ENCODE data around the gene IFIT5.
A peak's percentile ranks its signal among the peaks of the same experiment; 100 is the strongest.
"Not testable (repeated sequence)": the region's sequence is repeated elsewhere in the genome, so short reads cannot be mapped to it uniquely, and the experiment has no call there.

The IFIT5 gene

DNA sequence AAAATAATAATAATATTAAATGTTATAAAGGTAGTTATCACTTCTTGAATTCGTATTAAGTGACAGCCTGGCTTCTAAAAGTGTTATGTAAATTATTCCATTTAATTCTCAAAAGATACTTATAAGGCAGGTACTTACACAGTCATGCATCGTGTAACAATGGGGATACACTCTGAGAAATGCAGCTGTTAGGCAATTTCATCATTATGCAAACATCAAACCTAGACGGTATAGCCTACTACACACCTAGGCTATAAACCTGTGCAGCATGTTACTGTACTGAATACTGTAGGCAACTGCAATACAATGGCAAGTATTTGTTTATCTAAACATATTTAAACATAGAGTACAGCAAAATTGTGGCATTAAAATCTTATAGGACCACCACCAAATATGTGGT, 20.5 kb upstream of the IFIT5 start:
- DNase-seq: no peak

DNA sequence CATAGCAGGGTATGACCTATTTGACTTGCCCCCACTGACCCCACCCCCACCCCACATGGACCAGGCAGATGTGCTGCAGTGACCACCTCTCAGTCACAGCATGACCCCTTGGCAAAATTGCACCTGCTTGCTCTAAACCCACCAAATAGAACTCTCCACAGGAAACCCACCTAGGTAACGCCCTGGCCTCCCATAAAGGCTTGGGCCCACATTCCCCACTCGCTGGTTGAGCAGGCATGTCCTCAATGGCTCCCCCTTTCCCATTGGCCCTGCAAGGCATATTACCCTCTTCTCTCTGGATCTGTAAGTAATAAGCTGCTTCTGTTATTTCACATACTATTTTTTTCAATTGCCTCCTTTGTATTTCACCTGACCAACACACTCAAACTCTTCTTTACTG, 19.2 kb upstream of the IFIT5 start:
- no peak for DNase-seq

DNA sequence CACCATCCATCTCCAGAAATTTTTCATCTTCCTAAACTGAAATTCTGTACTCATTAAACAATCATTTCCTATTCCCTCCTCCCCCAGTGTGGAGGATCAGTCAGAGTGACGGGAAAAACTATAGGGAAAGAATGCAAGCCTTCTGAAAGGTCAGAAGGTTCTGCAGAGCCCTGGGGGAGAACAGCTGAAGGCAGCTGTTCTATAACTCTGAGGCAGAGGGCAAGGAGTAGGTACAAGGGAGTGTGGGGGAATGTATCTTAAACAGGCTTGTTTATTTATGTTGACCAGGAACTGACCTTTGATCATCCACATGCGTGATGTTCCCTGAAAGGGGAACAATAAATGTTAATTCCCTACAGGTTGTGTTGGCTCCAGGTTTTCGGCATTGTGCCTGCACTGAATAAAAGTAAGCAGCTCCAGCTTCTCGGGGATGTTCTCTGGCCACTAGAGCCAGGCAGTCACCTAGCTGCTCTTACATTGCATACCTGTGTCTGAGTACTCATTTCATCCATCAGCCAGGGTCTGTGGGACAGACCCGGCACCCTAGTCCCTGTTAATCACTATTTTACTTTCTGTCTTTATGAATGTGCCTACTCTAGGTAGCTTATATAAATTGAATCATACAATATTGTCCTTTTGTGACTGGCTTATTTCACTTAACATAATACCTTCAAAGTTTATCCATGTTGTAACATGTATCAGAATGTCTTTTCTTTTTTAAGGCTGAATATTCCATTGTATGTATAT, 16.2 kb upstream of the IFIT5 start:
- no peak for DNase-seq

DNA sequence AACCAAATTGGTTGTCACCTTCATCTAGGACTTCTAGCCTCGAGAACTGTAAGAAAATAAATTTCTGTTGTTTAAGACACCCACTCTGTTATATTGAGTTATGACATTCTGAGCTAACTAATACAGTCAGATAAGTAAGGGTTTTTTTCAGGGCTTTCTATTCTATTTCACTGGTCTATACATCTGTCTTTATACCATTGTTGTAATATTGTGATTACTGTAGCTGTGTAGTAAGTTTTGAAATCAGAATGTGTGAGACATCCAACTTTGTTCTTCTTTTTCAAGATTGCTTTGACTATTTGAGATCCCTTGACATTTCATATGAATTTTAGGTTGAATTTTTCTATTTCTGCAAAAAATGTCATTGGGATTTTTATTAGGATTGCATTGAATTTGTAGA, 14.4 kb upstream of the IFIT5 start:
- no peak for DNase-seq

DNA sequence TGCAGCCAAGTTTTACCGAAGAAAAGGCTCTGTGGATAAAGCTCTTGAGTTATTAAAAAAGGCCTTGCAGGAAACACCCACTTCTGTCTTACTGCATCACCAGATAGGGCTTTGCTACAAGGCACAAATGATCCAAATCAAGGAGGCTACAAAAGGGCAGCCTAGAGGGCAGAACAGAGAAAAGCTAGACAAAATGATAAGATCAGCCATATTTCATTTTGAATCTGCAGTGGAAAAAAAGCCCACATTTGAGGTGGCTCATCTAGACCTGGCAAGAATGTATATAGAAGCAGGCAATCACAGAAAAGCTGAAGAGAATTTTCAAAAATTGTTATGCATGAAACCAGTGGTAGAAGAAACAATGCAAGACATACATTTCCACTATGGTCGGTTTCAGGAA, 11.3 kb upstream of the IFIT5 start:
- DNase-seq: no peak

DNA sequence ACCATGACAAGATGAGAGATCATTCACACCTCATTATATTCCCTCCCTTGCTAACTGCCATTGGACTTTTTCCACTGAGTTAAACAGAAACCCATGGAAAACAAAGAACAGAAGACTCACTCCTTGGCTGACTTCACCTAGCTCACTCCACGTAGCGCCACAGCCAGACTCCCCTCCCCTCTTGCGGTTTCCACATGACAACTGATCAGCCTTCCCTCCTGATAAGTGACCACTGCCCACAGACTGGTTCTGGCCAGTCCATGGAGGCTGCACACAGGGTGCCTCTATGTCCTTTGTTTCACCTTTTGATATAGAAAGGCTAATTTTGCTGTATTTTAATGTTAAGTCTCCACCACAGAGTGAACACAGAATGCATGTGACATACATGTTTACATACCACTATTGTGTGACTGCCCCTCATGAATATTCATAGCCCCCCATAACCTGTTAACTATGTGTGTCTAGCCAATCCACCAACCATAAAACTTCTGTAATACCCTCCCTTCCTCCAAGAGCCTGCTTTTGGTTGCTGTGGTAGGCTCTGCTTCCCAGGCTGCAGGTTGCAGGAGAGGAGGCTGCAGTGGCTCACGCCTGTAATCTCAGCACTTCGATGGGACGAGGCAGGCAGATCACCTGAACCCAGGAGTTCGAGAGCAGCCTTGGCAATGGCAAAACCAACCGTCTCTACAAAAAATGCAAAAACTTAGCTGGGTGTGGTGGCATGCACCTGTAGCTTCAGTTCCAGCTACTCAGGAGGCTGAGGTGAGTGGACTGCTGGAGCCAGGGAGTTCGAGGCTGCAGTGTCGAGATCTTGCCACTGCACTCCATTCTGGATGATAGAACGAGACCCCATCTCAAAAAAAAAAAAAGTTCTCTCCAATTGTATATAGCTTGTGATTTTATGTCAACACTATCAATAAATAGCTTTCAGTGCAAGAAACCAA, 10.0 kb upstream of the IFIT5 start:
- DNase-seq: no peak

DNA sequence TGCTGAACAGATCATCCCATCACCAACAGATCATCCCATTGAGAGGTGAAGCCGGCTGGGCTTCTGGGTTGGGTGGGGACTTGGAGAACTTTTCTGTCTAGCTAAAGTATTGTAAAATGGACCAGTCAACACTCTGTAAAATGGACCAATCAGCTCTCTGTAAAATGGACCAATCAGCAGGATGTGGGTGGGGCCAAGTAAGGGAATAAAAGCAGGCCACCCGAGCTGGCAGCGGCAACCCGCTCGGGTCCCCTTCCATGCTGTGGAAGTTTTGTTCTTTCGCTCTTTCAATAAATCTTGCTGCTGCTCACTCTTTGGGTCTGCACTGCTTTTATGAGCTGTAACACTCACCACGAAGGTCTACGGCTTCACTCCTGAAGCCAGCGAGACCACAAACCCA, 8.2 kb upstream of the IFIT5 start:
- DNase-seq: not testable (repeated sequence)

DNA sequence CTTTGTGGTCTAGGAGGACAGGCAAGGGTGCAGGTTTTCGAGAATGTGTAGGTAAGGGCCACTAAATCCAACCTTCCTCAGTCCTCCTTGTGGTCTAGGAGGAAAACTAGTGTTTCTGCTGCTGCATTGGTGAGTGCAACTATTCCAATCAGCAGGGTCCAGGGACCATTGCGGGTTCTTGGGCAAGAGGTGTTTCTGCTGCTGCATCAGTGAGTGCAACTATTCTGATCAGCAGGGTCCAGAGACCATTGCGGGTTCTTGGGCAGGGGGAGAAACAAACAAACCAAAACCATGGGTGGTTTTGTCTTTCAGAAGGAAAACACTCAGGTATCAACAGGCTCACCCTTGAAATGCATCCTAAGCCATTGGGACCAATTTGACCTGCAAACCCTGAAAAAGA, 6.6 kb upstream of the IFIT5 start:
- not testable (repeated sequence) for DNase-seq

DNA sequence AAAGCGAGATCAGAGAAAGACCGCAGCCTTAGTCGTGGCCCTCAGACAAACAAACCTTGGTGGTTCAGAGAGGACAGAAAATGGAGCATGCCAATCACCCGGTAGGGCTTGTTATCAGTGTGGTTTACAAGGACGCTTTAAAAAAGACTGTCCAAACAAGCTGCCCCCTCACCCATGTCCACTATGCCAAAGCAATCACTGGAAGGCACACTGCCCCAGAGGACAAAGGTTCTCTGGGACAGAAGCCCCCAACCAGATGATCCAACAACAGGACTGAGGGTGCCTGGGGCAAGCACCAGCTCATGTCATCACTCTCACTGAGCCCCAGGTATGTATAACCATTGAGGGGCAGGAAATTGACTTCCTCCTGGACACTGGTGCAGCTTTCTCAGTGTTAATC, 5.1 kb upstream of the IFIT5 start:
- DNase-seq: not testable (repeated sequence)

DNA sequence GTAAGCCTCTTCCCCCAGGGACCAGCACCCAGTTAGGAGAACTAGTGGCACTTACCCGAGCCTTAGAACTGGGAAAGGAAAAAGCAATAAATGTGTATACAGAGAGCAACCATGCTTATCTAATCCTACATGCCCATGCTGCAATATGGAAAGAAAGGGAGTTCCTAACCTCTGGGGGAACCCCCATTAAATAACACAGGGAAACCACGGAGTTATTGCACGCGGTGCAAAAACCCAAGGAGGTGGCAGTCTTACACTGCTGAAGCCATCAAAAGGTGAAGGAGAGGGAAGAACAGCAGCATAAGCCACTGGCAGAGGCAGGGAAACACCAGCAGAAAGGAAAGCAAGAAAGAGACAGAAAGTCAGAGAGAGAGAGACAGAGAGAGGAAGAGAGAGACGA, 3.8 kb upstream of the IFIT5 start:
- DNase-seq: not testable (repeated sequence)

DNA sequence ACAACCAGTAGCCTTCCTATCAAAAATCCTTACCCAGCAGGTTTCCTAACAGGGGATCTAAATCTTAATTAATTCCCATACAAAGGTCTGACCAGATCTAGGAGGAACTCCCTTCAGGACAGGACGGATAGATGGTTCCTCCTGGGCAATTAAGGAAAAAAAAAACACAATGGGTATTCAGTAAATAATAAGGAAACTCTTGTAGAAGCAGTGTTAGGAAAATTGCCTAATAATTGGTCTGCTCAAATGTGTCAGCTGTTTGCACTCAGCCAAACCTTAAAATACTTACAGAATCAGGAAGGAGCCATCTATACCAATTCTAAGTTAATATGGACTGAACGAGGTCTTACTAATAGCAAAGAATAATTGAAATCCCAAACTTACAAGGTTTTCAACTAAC, 3.2 kb upstream of the IFIT5 start:
- not testable (repeated sequence) for DNase-seq

DNA sequence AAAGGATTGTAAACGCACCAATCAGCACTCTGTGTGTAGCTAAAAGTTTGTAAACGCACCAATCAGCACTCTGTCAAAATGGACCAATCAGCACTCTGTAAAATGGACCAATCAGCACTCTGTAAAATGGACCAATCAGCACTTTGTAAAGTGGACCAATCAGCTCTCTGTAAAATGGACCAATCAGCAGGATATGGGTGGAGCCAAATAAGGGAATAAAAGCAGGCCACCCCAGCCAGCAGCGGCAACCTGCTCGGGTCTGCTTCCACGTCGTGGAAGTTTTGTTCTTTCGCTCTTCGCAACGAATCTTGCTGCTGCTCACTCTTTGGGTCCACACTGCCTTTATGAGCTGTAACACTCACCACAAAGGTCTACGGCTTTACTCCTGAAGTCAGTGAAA, 2.1 kb upstream of the IFIT5 start:
- peak; percentile 14 for DNase-seq

DNA sequence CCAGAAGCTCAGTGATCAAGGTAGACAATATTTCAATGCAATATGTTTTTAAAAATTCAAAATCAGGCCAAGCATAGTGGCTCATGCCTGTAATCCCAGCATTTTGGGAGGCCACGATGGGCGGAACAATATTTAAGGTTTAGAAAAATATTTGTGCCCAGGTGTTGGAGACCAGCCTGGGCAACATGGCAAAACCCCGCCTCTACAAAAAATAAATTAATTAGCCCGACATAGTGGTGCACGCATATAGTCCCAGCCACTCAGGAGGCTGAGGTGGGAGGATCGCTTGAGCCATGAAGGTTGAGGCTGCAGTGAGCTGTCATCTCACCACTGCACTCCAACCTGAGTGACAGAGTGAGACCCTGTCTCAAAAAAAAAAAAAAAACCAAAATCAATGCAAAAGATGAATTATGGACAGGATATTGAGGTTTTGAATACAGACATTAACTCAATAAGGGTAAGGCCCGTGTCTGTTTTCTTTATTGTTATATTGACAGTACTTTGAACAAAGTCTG, 913 bp upstream of the IFIT5 start:
- DNase-seq: no peak

DNA sequence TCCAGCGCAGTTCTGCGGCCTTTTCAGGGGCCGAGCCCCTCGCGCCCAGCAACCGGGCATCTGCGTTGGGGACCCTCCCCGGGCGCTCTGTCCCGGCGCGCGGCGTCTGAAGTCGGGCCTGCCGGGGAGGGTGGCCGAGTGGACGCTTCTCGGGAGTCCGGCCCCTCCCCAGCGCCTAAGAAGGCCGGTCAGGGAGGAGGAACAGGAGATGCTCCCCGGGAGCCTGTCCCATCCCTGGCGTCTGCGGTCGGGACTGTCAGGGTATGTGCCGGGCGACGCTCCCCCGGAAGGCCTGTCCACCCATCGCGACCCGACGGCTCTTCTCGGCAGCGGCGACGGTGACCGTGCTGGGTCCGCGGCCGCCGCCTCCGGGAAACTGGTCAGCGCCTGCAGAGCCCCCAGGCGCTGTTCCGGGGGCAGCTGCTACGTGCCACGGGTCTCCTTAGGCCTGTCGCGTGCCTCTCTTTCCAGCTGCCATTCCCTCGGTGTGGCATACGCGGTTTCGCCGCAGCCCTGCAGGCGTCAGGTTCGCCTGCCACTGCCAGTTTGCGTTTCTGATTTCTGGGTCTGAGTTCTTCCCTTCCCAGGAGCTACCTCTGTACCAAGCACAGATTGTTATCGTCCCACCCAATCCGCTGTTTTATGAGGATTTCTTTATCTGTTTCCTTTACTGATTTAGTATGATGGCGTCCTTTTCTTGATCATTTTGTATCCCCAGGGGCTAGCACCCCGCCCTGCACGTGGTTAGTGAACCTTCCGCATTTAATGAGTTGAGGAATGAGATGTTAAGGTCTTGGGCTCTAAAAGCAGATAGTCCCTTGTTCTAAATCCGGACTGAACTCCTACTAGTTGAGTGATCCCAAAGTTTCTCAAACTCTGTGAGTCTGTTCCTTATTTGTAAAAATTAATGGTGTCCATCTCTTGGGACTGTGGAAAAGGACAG, 782 bp downstream of the IFIT5 start:
- DNase-seq: peak; percentile 45

DNA sequence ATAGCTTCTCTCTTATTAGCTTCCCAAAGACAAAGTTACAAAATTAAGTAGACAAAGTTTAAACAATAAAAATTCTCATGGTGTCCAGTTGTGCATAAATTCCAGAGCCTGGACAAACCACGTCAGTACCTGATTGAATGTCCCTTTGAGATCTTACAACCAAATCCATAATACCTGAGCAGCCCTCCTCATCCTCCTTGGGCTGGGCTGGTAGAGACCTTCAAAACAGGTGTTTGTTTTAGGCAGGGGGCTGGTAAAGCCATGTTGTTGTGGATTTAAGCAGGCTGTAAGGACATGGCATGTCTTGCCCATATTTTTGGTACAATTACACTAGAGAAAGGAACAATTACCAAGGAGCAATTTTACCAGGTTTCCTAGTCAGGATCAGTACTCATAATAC, 2.1 kb downstream of the IFIT5 start:
- DNase-seq: no peak

DNA sequence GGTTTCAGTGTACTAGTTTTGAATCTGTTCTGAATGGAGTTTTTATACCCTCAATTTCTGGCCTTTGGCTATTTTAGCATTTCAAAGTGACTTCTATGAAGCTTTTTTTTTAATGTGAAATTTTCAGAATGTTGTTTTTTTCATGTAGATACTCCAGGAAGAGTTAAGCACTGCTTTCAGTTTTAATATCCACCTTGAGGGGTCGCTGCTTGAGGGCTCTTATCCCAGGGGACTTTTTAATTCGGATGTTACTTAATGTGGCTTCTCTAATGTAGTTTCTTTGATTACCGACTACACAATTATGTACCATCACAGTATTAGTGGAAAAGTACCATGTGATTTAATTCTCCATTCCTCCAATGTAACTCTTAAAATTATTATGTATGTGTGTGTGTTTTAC, 5.2 kb downstream of the IFIT5 start:
- no peak for DNase-seq

DNA sequence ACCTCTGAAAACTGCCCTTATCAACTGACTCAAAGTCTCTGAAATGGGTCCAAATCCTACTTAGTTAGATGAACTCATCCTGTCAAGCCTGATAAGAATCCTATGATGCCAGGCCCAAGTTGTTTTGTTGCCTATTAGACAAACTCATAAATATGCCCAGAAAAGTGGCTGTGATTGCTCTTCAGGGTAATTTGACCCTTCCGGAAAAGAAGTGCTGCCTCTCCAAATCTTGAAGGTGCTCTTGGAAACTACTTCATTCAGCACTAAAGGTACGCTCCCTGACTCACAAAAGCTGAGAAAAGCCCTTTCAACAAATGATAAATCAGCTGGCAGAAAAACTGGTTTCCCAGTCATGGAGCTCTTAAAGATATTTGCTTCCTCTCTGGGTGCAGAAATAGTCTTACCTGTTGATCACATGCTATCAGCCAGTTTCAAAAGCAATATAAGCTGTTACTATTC, 6.7 kb downstream of the IFIT5 start:
- no peak for DNase-seq

DNA sequence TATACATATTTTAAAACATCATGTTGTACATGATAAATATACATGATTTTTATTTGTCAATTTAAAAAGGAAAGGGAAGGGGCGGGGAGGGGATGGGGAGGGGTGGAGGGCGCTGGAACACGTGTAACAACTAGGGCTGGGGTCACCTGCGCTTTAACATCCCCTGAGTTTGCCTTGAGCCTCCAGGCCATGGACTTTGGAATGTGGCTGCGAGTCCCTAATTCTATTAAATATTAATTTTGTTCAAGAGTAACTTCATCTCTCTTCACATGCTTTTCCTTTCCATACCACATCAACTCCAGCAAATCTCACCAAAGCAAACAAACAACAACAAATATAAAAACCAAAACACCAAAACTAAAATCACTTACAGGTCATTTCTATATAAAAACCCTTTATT, 10.6 kb downstream of the IFIT5 start:
- no peak for DNase-seq

DNA sequence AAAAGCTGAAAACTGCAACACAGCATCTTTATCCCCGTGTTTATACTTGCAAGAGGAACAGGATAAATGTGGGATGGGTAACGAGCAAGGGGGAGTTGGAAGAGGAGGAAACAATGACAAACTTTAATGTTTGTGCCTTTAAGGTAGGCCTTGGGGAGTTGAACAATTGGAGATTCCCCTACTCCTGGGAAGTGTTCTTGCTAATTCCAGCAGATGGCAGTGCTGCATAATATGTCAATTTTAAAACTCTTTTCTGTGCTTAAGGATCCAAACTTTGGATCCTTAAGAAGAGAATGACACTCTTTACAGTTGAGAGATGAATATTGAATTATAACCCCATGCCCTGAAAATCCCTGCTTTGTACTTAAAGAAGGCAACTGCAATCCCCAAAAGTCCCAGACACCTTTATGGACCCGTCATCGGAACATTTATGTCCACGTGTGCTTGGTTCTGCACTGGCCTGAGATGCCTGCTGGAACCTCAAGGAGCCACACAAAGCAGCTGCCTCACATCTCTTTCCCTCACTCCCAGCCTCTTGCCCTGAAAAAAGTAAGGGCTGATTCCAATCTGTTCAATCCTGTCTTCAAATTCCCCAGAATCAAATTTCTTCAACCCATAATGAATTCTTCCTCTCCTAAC, 12.0 kb downstream of the IFIT5 start:
- DNase-seq: no peak

DNA sequence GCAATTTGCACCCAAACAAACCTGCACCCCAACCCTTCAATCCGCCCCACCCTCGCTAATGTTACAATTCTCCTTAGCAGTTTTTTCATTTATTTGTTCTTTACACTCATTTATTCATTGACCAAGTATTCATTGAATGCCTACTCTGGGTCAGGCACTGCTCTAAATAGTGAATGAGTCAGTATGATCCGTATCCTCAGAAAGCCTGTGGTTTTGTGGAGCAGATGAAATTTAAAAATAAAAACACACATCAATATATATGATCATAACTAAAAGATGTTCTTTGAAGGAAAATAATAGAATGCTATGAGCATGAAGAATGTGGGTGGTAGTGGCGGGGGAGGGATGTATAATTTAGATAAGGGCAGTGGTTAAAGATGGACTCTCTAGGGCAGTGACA, 13.3 kb downstream of the IFIT5 start:
- no peak for DNase-seq

DNA sequence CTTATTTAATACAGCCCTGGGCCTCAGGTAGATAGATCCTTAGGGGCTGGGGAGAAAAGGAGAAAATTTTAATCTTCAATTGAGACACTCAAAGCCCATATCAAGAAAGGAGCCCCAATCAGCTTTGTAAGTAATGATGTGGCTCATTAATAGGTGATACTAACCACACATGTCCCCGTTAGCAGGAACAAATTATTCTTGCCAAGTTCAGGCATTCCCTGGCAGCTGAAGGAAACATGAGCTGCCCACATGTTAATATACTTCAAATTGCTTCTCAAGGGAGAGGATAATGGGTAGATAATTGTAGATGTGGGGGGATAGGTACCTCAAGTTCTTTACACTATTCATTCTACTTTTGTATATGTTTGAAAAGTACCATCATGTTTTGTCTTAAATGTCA, 14.5 kb downstream of the IFIT5 start:
- no peak for DNase-seq

DNA sequence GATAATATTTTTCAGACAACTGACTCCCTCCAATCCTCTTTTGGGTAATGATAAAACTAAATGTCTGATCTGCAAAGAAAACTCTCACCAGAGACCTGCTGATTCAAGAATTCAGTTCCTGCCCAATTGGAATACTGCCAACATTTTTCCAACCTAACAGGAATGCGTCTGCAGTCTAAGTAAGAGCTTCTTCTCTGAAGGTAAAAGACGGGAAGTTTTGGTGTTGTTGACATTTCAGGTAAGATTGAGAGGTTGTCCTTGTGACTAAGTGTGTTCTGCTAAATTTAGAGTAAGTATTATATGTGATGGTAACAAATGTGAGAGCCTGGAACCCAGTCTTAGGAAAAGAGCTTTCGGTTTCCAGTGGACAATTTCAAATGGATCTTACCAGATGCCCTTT, 17.6 kb downstream of the IFIT5 start:
- DNase-seq: no peak
